ENCODE results near the gene GPBP1. TPM values are rescaled to one million over a fixed set of nuclear protein-coding genes. Genes with fewer than 3 reads are reported as not detected.
A peak's percentile ranks its signal among the peaks of the same experiment; 100 is the strongest.
"Not testable (repeated sequence)": the region's sequence is repeated elsewhere in the genome, so short reads cannot be mapped to it uniquely, and the experiment has no call there.

The GPBP1 gene
- total RNA-seq, 1 donor from 2014 or later = 35.1 TPM

- ATAC-seq = no peak
These were observed 3.8 kb downstream of the GPBP1 start for GRCh38 chr5:57177479-57178156.

DNA sequence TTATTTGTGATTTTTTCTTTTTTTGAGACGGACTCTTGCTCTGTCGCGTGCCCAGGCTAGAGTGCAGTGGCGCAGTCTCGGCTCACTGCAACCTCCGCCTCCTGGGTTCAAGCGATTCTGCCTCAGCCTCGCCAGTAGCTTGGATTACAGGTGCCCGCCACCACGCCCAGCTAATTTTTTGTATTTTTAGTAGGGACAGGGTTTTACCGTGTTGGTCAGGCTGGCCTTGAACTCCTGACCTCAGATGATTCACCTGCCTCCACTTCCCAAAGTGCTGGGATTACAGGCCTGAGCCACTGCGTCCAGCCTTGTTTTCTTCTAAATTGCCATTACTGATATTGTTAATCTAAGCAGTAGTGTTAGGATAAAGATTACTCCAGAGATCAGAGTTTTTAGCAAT is 4.4 kb downstream of the GPBP1 start:
- not testable (repeated sequence) for ATAC-seq

- ATAC-seq = no peak
These were observed 5.7 kb downstream of the GPBP1 start for GRCh38 chr5:57179262-57180200.

DNA sequence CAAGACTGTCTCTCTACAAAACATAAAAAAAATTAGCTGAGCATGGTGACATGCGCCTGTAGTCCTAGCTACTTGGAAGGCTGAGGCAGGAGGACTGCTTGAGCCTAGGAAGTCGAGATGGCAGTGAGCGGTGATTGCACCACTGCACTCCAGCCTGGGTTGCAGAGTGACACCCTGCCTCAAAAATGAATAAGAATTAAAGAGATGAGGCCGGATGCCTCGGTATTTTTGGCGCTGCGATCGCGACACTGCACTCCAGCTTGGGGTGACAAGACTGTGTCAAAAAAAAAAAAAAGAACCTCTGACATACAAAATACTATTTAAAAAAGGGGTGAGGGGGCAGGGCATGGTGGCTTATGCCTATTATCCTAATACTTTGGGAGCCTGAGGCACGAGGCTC is 7.3 kb downstream of the GPBP1 start:
- no peak for ATAC-seq

DNA sequence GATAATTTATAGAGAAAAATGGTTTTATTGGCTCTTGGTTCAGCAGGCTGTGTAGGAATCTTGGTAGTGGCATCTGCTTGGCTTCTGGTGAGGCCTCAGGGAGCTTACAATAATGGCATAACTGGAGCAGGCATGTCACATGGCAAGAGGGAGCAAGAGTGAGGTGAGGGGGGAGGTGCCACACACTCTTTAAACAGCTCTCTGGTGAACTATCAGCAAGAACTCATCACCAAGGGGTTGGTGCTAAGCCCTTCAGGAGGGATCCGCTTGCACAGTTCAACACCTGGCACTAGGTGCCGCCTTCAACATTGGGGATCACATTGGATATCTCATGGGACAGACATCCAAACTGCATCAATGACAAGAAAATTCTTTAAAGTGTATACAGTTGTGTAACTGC is 10.5 kb downstream of the GPBP1 start:
- peak; percentile 41 for ATAC-seq

DNA sequence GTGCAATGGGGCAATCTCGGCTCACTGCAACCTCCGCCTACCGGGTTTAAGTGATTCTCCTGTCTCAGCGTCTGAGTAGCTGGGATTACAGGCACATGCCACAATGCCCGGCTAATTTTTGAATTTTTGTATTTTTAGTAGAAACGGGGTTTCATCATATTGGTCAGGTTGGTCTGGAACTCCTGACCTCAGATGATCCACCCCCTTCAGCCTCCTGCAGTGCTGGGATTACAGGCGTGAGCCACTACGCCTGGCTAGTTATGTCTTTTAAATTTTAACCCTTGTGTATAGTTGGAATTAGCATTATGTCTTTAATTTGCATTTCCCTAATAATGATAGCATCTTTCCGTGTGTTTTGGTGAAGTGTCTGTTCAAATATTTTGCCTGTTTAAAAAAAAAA is 11.5 kb downstream of the GPBP1 start:
- ATAC-seq = no peak

GRCh38 chr5:57186194-57186593 is 12.3 kb downstream of the GPBP1 start:
- no peak for ATAC-seq

DNA sequence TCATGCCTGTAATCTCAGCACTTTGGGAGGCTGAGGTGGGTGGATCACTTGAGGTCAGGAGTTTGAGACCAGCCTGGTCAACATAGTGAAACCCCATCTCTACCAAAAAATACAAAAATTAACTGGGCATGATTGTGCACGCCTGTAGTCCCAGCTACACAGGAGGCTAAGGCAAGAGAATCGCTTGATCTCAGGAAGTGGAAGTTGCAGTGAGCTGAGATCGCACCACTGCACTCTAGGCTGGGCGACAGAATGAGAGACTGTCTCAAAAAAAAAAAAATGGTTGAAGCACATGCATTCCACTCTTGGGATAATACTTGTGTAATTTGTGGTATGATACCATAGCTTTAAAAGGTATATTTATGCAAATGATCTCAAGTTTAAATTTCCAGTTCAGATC is 14.1 kb downstream of the GPBP1 start:
- not testable (repeated sequence) for ATAC-seq

DNA sequence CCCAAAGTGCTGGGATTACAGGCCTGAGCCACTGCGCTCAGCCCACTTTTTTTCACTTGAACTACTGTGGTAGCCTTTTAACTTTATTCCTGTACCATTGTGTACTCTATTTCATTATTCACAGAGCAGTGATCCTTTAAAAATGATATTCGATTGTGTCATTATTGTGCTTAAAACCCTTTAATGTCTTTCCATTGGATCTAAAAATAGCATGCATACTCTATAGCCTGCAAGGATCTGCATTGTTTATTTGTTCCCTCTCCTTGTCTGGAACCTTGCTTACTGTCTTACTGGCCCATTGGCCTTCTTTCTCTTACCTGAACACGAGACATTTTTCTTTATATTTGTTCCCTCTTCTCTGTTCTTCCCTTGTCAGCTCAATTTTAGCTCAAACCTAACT is 15.7 kb downstream of the GPBP1 start:
- ATAC-seq = no peak

- no peak for ATAC-seq
These were observed 16.7 kb downstream of the GPBP1 start for GRCh38 chr5:57190593-57190992.

- ATAC-seq = no peak
These were observed 17.3 kb downstream of the GPBP1 start for GRCh38 chr5:57191163-57191562.

DNA sequence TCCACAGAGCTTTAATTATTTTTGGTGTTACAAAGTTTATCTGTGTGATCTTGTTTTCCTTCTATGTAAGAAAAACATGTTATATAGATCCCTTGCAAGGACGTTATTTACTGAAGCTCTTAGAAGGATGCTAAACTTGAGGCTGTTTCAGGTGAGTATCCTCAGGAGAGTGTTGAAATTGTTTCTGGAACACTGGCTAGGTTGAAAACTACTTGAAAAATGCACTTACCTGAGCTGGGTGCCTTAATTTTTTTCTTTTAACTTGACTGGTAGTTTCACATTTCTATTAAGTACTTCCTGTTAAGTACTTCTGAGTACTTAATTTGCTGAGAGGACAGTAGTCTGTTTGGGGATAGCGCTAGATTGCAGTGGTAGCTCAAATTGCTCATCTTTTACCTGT is 18.1 kb downstream of the GPBP1 start:
- no peak for ATAC-seq

DNA sequence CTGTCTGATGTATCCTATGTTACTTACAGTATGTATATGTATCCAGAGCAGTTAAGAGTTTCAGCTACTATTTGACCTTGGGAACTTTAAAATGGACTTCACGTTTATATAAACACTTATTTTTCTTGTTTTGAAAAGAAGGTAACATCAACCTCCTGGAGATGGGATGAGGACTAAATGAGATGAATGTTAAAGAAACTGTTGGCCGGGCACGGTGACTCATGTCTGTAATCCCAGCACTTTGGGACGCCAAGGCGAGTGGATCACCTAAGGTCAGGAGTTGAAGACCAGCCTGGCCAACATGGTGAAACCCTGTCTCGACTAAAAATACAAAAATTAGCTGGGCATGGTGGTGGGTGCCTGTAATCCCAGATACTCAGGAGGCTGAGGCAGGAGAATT is 19.0 kb downstream of the GPBP1 start:
- ATAC-seq = not testable (repeated sequence)

GRCh38 chr5:57193757-57194413 is 20.0 kb downstream of the GPBP1 start:
- ATAC-seq = no peak

DNA sequence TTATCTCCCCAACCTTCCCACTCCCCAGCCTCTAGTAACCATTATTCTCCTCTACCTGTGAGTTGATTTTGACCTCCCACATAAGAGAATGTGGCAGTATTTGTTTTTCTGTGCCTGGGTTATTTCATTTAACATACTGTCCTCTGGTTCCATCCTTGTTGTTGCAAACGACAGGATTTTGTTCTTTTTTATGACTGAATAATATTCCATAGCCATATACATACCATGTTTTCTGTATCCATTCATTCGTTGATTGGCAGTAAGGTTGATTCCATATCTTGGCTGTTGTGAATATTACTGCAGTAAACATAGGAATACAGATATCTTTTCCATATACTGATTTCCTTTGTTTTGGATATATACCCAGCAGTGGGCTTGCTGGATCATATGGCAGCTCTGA is 20.8 kb downstream of the GPBP1 start:
- no peak for ATAC-seq

GRCh38 chr5:57195060-57195459 is 21.2 kb downstream of the GPBP1 start:
- no peak for ATAC-seq

DNA sequence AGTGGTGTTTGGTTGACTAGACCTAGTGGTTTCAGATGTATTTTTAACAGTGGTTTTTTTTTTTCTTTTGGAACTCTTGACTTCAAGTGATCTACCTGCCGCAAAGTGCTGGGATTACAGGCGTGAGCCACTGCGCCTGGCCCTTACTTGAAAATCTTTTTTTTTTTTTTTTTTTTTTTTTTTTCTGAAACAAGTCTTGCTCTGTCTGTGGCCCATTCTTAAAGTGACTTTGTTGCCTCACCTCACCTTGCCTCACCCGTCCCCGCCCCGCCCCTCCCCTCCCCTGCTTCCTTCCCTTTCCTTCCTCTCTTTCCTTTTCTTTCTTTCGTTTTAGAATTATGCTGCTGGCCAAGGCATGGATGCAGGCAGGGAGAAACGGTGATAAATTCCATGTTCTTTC is 26.0 kb downstream of the GPBP1 start:
- peak; percentile 80 for ATAC-seq

DNA sequence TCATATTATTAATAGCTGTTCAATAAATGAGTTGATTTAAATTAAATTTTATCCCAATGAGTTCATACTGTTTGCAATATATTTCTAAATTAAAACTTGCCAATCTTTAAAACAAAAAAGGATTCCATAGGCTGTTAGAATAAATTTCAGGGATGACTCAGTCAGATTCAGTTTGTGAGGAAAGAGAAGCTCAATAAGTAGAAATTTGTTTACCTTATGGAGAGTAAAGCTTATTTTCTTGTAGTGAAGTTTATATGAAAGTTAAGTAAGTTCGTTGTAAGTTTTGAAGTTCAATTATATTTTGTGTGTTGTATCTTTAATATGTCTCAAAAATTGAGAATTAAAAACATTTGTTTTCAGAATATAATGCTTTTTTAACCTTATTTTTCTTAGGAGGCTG is 29.0 kb downstream of the GPBP1 start:
- no peak for ATAC-seq

- no peak for ATAC-seq
These were observed 33.3 kb downstream of the GPBP1 start for GRCh38 chr5:57207007-57207653.

- ATAC-seq = no peak
These were observed 33.8 kb downstream of the GPBP1 start for GRCh38 chr5:57207681-57208080.

DNA sequence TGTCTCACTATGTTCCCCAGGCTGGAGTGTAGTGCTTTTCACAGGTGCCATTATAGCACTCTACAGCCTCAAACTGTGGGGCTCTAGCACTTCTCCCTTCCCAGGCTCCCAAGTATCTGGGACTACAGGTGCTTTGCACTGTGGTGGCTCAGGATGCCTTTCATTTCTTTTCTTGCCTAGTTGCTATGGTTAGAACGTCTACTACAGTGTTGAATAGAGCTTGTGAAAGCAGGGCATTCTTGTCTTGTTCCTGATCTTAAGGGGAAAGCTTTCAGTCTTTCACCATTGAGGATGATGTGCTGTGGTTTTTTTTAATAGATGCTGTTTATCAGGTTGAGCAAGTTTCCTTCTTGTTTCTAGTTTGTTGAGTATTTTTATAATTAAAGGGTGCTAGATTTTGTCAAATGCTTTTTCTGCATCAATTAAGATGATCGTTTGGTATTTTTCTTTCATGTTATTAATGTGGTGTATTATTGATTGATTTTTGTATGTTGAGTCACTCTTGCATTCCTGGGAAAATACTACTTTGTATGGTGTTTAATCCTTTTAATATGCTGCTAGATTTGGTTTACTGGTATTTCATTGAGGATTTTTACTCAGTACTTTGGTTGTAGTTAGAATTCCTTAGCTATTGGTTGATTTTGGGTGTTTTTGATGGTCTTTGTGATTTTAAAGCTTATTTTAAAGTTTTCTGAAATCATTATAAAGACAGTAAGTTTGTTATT is 35.6 kb downstream of the GPBP1 start:
- peak; percentile 81 for ATAC-seq

DNA sequence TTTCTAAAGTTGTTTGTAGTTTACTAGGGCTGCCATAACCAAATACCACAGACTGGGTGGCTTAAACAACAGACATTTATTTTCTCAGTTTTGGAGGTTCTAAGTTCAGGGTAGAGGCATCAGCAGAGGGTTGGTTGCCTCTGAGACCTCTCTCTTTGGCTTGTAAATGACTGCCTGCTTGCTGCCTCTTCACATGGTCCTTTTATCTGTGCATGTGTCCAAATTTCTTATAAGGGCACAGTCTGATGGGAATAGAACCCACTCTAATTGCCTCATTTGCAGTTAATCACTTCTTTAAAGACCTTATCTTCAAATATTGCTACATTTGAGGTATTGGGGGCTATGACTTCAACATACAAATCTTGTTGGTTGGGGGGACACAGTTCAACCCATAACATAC is 36.8 kb downstream of the GPBP1 start:
- ATAC-seq = no peak
